ENCODE results near the gene ESRRA.

Gene ESRRA

GRCh38 chr11:64334764-64335735 lies 29.7 kb downstream of the ESRRA start:
- DNase-seq: no peak

- DNase-seq: no peak
Measured at GRCh38 chr11:64337538-64338249, 32.4 kb downstream of the ESRRA start.

- no peak for DNase-seq
Measured at GRCh38 chr11:64338716-64339115, 33.4 kb downstream of the ESRRA start.

- DNase-seq: no peak
Measured at GRCh38 chr11:64339286-64339685, 34.0 kb downstream of the ESRRA start.

GRCh38 chr11:64339754-64340408 lies 34.6 kb downstream of the ESRRA start, which contains the start of gene CCDC88B:
Gene CCDC88B (plus strand): TSS chr11:64340204. CDS start chr11:64340267, 63 bp downstream.
- DNase-seq: peak; percentile 91

GRCh38 chr11:64340671-64341335 lies 35.5 kb downstream of the ESRRA start:
- peak; percentile 77 for DNase-seq

- no peak for DNase-seq
Measured at GRCh38 chr11:64341429-64341828, 36.1 kb downstream of the ESRRA start.

- peak; percentile 93 for DNase-seq
Measured at GRCh38 chr11:64341851-64342791, 36.8 kb downstream of the ESRRA start.

- DNase-seq: no peak
Measured at GRCh38 chr11:64342869-64343745, 37.8 kb downstream of the ESRRA start.

- no peak for DNase-seq
Measured at GRCh38 chr11:64343767-64344559, 38.6 kb downstream of the ESRRA start.

GRCh38 chr11:64344787-64345186 lies 39.5 kb downstream of the ESRRA start:
- no peak for DNase-seq

- no peak for DNase-seq
Measured at GRCh38 chr11:64347193-64347867, 42.0 kb downstream of the ESRRA start.

- no peak for DNase-seq
Measured at GRCh38 chr11:64348383-64349024, 43.2 kb downstream of the ESRRA start.

- DNase-seq: no peak
Measured at GRCh38 chr11:64349025-64349387, 43.7 kb downstream of the ESRRA start.

GRCh38 chr11:64349404-64349803 lies 44.1 kb downstream of the ESRRA start:
- no peak for DNase-seq

- DNase-seq: no peak
Measured at GRCh38 chr11:64351136-64351631, 45.9 kb downstream of the ESRRA start.

- DNase-seq: no peak
Measured at GRCh38 chr11:64352099-64352994, 47.0 kb downstream of the ESRRA start.
